NCI-H146 treated with DMSO at 0.1 percent for 48 hours (cell line): Measurements from ENCODE around the gene NCAPG2.

Source experiments
- DNase-seq: peaks from one replicate; lab custom pipeline; 2025; ENCODE audit not compliant: unreplicated experiment; lab: John Stamatoyannopoulos, UW

NCAPG2 gene, protein sequence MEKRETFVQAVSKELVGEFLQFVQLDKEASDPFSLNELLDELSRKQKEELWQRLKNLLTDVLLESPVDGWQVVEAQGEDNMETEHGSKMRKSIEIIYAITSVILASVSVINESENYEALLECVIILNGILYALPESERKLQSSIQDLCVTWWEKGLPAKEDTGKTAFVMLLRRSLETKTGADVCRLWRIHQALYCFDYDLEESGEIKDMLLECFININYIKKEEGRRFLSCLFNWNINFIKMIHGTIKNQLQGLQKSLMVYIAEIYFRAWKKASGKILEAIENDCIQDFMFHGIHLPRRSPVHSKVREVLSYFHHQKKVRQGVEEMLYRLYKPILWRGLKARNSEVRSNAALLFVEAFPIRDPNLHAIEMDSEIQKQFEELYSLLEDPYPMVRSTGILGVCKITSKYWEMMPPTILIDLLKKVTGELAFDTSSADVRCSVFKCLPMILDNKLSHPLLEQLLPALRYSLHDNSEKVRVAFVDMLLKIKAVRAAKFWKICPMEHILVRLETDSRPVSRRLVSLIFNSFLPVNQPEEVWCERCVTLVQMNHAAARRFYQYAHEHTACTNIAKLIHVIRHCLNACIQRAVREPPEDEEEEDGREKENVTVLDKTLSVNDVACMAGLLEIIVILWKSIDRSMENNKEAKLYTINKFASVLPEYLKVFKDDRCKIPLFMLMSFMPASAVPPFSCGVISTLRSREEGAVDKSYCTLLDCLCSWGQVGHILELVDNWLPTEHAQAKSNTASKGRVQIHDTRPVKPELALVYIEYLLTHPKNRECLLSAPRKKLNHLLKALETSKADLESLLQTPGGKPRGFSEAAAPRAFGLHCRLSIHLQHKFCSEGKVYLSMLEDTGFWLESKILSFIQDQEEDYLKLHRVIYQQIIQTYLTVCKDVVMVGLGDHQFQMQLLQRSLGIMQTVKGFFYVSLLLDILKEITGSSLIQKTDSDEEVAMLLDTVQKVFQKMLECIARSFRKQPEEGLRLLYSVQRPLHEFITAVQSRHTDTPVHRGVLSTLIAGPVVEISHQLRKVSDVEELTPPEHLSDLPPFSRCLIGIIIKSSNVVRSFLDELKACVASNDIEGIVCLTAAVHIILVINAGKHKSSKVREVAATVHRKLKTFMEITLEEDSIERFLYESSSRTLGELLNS

DNA sequence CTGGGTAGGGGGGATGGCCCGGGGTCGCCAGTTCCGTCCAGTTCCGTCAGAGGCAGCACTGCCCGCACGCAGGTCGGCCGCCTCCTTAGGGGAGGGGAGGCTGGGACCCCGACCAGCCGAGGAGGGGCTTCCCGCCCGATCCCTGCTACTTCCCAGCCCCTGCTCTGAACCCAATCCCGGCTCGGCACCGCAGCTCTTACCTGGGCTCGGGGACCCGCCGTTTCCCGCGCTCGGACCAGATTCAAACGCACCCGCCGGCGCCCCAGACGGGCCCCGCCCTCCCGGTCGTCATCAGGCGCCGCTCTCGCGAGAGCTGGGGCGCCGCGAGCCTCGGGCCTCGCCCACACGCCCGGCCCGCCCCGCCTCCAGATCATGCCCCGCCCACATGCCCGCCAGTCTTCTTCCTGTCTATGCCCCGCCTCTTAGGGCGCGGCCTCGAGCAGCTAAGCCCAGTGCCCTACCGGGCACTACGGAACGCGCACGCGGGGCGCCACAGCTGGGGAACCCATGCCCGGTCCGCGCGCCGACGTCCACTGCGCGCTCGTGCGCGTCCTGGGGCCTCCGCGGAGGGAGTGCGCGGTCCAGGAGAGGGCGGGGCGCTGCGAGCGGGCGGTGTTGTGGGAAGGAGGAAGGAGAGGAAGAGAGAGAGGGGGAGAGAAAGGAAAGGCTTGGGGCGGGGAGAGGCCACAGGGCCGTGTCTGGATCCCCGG lies at the start of gene NCAPG2:
Gene NCAPG2 (minus strand): TSS at position 281 of the 710 bp plus-strand sequence. CDS start 2,905 bp downstream, outside the sequence.
- peak; percentile 91 for DNase-seq

DNA sequence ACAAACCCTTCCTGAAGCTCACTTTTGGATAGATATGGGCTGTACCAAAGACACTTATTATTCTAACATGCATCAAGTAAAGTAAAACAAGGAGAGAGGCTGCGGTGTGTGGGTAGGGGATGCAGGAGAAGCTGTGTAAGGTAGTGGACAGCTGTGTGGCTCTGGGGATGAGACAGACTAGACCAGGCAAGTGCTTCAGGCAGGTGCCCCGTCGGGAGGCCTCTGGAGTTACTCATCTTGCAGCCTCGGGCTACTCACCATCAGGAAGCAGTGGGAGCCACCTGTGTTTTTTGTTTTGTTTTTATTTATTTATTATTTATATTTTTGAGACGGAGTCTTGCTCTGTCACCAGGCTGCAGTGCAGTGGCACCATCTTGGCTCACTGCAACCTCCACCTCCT lies 49.3 kb upstream of the NCAPG2 start:
- DNase-seq: peak; percentile 7

DNA sequence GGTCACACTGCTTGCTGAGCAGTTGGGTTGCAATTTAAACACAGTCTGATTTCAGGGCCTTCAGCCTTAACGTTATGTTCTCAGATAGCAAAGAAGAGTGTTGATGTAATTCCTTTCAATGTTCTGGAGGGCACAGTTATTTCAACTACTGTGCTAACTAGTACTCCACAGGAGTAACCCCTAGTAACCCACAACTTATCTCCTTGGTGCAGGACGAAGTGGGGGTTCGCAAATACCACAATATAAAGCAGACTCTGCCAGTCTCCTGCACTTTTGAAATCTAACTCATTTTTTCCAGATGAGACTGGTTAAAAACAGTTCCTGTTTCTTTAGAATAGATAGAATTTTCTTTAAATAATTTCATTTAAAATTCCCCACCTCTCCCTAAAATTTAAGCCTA lies 47.1 kb upstream of the NCAPG2 start:
- no peak for DNase-seq

DNA sequence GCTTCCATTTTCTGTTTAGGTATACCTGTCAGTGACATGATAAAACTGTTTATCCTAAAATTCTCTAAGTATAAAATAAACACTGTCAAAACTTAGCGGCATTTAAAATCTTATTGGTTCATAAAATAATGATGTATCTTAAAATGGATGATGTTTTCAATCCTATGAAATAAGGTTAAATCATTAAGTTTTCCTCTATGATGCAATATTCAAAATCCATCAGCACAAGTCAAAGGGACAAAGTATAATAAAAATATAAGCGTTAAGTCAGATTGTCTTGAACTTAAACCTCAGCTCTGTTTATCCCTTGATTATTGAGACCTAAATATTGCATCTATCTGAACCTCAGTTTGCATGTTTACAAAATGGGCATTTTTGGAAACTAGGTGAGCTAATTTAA lies 46.6 kb upstream of the NCAPG2 start:
- no peak for DNase-seq

DNA sequence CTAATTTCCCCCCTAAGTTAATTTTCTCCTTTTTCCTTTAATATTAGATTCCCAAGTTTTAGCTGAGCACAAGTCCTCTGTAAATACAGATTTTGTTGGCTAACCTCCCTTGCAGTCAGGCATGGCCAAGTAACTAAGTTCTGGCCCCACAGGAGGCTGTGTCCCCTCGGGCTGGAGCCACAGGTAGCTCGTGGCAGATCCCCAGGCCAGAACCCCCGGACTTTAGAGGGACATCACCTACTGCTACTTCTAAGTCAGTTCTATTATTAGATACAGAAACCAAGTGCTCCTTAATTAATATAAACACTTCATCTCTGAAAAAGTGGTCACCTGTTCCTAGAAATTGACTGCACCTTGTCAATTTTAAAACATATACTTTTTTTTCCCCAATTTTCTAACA lies 46.1 kb upstream of the NCAPG2 start:
- no peak for DNase-seq

DNA sequence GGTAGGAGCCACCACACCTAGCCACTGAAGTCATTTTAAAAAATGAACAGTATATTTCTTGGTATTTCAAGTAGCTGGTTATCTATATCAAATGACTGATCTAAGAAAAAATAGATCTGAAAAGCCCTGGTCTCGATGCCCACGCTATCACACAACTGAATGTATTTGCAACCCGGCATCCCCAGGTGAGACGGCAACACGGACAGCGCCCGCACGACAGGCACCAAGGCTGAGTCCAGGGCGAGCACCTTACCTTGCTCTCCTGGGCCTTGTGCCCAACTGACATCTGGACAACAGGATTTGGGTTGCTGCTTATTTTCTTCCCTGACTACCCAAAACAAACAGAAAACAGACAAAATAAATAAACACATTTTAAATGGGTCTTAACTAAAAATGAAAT lies 44.8 kb upstream of the NCAPG2 start:
- no peak for DNase-seq

DNA sequence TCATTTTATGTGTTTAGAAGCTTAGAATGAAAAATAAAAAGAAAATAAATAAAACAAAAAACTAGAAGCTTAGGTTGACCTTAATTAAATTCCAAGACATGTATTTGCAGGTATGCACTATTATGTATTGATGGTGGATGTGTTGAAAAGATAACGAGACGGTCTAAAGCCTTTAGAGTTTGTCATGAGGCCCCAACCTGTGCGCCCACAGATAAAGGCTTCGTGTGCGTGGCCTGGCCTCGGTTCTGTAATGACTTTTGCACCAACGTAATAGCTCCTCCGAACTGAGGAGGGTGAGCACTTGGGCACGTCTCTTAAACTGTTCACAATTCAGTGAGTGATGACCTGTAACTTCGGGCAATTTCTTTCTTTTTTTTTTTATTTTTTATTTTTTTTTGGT lies 43.7 kb upstream of the NCAPG2 start:
- no peak for DNase-seq

DNA sequence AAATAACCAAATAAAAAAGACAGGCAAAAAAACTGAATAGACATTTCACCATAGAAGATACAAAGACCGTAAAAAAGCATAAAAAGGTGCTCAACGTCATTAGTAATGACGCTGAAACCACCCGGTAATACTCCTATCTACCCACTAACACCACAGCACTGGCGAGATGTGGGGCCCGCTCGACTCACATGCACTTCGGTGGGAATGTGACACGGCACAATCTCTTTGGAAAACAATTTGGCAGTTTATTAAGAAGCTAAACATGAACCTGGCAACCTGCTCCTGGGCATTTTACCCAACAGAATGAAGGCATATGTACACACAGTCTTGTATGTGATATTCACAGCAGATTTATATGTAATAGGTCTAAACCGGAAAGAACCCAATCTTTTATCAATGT lies 42.8 kb upstream of the NCAPG2 start:
- DNase-seq: no peak

DNA sequence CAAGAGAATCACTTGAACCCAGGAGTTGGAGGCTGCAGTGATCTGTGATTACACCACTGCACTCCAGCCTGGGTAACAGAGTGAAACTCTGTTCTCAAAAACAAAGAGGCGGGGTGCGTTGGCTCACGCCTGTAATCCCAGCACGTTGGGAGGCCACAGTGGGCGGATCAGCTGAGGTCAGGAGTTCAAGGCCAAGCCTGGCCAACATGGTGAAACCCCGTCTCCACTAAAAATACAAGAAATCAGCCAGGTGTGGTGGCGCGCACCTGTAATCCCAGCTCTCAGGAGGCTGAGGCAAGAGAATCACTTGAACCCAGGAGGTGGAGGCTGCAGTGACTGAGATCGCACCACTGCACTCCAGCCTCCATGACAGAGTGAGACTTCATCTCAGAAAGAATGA lies 42.4 kb upstream of the NCAPG2 start:
- DNase-seq: no peak

DNA sequence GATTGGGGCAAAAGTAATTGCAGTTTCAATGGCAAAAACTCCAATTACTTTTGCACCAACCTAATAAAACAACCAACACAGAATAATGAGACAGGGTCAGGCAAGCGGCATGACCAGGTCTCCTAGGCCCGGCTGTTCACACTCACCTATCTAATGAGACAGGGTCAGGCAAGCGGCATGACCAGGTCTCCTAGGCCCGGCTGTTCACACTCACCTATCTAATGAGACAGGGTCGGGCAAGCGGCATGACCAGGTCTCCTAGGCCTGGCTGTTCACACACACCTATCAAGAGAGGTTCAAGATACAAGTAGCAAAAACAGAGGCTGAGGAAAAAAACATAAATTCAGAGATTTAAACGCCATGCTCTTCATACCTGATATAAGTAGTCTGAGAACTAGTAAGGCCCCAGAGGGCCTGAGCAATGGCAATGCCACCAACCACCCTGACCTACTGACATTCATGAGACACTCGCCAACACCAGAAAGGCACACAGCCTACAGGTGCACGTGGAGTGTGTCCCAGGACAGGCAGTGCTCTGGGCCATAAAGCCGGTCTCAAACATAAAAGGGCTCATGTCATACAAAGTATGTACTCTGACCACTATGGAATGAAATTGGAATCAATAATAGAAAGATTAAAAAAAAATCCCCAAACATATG lies 40.6 kb upstream of the NCAPG2 start:
- no peak for DNase-seq

DNA sequence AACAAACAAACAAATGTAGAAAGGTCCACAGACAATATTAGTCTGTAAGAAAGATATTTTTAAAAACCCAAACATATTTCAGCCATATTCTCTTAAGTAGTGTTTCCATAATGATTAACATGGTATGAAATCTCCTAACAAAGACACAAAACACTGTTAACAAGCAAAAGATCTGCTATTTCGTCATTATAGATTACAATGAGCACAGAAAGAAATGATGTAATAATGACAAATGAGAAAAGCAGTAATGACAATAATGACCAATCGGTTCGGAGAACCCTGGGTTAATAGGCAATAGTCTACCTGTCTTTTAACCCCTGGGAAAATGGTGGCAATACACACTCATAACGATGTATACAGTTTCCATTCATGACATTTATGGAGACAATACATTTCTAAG lies 39.5 kb upstream of the NCAPG2 start:
- DNase-seq: no peak

DNA sequence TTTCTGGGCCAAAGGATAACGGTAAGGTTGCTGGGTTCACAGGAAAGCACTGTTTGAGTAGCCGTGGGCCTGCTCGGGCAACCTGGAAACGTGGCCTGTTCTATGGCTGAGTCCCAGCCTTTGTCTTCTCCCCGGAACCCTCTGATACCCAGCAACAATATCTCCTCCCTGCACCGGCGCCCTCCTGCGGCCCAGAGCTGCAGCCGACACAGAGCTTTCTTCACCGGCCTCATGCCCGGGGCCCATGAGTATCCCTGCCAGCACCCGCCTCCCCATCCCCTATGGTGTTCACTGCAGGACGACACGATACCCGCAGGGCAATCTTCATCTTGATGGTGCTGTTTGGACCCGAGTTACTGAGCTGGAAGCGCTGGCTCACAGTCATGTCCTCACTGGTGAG lies 38.6 kb upstream of the NCAPG2 start:
- DNase-seq: no peak

DNA sequence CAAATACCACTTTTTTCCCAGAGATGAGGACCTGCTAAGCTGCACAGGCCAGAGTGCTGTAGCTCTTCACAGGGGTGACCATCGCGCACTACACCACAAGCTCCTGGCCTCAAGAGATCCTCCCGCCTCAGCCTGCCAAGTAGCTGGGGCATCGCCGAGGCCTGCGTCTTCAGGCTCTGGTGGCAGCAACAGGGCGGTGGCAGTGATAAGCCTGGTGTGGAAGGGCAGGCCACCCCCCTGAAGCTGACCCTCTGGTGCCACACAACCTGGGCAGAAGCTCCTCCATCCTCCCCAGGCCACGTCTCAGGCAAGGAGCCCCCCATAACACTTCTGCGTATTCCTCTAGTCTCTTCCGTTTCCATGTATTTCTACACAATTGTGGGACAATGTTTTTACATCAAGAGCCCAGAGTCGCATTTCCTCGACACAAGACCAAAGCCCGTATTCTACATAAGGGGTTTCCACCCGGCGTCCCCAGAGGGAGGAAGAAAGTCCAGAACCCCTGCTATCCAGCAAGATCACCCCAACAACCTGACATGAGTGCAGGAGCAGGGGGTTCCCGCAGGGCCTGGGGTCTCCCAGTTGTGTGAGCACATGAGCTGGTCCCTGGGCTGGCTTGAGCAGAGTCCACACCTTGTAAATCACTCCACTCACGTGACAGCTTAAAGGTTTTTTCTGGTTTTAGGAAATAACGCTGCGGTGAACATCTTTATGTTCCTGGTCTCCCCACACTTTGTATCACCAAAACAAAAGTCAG lies 37.6 kb upstream of the NCAPG2 start:
- DNase-seq: no peak

DNA sequence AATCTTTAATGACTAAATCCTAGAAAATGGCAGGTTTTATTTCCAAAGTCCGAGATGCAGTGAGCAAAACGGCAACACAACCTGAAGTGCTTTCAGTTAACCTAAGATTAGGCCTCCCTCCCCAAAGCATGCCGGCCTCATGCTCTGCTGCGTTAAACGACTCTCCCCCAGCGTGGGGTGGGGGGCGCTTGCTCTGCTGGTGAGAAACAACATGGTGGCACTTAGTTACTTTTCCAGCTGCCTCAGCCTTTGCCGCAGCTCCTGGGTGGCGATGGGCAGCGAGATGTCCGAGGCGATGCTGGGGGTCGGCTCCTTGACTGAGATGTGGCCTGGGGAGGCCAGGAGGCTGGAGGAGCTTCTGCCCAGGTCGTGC lies 36.7 kb upstream of the NCAPG2 start:
- no peak for DNase-seq

DNA sequence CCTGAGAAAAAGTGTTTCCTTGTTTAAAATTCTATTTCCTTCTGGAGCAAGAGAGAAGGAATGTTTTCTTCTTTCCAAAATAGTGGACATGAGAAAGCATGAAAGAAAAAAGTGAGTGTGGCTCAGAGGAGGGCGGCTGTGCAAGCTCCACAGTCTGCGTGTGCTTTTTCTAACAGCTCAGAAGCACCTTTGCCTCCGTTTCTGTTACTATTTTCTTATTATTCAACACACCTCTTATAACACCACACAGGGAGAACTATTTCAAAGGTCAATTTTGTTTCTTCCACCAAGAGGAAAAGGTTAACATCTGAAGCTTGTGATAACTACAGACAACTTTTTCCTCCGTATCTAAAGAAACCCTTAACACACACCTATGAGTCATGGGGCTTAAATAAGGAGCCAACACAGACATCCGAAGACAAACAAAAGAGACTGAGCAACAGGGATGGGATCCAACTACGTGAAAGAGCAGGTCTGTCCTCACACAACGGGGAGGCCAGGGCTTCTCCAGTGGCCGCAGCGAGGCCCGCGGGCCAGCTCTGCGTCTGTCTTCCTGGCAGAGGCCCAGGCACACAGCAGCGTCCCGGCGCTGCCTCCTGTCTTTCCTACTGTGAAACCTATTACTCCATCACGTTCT lies 36.2 kb upstream of the NCAPG2 start:
- no peak for DNase-seq

DNA sequence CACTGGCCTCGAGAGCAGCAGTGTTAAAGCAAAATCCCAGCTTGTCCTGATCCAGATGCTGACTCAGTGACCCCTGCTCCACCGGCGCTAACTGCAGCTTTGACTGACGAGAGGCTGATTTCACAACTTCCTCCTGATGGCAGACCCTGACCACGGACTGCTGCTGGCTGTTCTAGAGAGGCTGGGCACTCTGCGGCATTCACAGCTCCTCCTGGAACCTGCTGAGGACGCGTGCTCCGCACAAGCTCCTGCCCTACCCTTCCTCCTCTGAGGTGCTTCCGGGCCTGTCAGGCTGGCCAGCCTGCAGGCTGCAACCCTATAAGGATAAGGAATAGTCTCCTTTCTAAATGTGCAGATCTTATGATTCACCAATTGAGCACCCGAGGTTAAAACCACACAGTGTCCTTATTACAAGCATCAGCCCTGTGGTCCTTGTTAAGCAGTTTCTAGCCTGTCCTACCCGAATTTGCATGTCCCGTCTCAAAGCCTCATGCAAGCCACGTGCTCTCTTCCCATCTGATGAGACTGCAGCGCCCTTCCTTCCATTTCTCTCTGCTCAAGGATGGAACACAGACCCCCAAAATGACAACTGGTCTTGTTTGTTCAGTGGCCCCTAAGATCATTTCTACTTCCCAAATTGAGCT lies 35.5 kb upstream of the NCAPG2 start:
- no peak for DNase-seq

DNA sequence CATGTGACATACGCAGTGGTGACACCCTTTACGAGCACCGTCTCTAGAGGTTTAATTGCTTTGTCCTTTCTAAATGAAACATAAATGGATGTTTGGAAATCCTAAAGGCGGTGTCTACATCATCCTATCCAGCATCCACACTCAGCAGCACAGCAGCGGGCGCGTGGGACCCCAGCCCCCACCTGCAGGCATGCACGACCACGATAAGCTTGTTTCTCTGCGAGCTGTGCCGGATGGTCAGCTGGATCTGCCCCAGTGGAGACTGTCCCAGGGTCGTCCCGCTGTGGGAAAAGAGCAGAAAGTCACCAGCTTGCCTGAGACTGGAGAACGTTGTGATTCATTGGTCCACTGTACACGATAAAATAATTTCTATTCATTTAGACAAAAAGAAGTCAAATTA lies 34.2 kb upstream of the NCAPG2 start:
- no peak for DNase-seq

DNA sequence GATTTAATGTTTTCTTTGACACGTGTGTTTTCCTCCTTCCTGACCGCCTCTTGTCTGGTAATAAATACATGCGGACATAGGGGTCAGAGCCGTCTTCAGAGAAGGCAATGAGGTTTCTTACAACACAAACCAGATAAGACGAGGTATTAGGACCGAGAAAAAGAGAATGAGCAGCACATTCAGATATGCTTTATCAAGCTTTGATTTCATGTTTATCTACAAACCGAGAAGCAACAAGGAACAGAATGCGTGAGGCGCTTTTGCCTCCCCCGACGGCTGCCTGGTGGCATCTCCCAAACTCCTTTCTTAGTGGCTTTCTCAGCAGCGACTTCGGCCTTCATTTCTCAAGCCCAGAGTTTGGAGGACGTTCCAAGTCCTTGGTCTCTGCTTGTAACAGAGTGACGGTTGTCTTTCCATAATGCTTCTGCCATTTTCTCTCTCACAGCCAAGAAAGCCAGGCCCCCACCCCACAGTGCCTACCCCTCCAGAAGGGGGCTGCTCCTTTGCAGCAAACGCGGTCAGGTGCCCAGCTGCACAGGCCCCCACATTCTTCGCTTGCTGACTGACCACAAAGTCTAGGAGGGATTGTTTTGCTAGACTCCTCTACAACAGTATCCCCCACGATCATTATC lies 32.6 kb upstream of the NCAPG2 start:
- no peak for DNase-seq
